CD14-positive monocyte (primary cell): ENCODE results near the gene TCF4. TPM values are rescaled to one million over a fixed set of nuclear protein-coding genes. Genes with fewer than 3 reads are reported as not detected.

Experiments used
- DNase-seq, 3 donors: peaks; one replicate each; pipeline ENCODE4 v3.0.0-alpha.2; 2011 to 2022
- H2AFZ ChIP-seq: 2 replicates; pipeline ENCODE4 v1.6.0; 2012; ENCODE audit warnings: mild to moderate bottlenecking, low read depth, low read length, inconsistent platforms; ENCODE audit not compliant: insufficient read depth, poor library complexity, severe bottlenecking
- H3K27ac ChIP-seq, 2 donors: 1 replicate in 1 of 2; 2 replicates in 1 of 2; pipeline ENCODE4 v1.5.1; 2012 to 2013; ENCODE audit warnings: low read length in 2 of 2, control low read depth in 1 of 2, inconsistent platforms in 1 of 2, low read depth in 1 of 2, mild to moderate bottlenecking in 1 of 2
- H3K27me3 ChIP-seq, 2 donors: one replicate each; pipeline versions ENCODE4 v1.6.0 to v1.6.1; 2011 to 2013; ENCODE audit warnings: low read length in 2 of 2; ENCODE audit not compliant: control insufficient read depth in 2 of 2, insufficient read depth in 2 of 2
- H3K36me3 ChIP-seq, 2 donors: replicated peaks in 1 of 2; 1 replicate in 1 of 2; 2 replicates in 1 of 2; pipeline versions ENCODE4 v1.5.1 to v1.6.1; 2012 to 2013; ENCODE audit warnings: low read length in 2 of 2, control low read depth in 1 of 2, inconsistent platforms in 1 of 2, mild to moderate bottlenecking in 1 of 2; ENCODE audit not compliant: insufficient read depth in 2 of 2, control insufficient read depth in 1 of 2
- H3K4me1 ChIP-seq, 2 donors: 1 replicate in 1 of 2; 2 replicates in 1 of 2; pipeline versions ENCODE4 v1.5.1 to v1.6.1; 2012 to 2013; ENCODE audit warnings: low read length in 2 of 2, control low read depth in 1 of 2, inconsistent platforms in 1 of 2, mild to moderate bottlenecking in 1 of 2, moderate library complexity in 1 of 2; ENCODE audit not compliant: insufficient read depth in 2 of 2, control insufficient read depth in 1 of 2
- H3K4me2 ChIP-seq: replicated peaks from 2 replicates; pipeline ENCODE3; 2012; ENCODE audit warnings: low read length, moderate library complexity, mild to moderate bottlenecking; ENCODE audit not compliant: poor library complexity, severe bottlenecking; ENCODE audit errors: extremely low read depth
- H3K4me3 ChIP-seq, 3 experiments: fragments of 200-600 bp in 1 of 3; sonication (generic) in 1 of 3; replicated peaks in 1 of 3; 1 replicate in 2 of 3; 2 replicates in 1 of 3; pipeline ENCODE4 v1.5.1; 2011 to 2013; ENCODE audit warnings: low read length in 3 of 3, mild to moderate bottlenecking in 3 of 3, control low read depth in 2 of 3, low read depth in 2 of 3, inconsistent platforms in 1 of 3, moderate library complexity in 1 of 3
- H3K79me2 ChIP-seq: 2 replicates; pipeline ENCODE4 v1.6.0; 2012; ENCODE audit warnings: mild to moderate bottlenecking, control low read depth, inconsistent platforms, low read length, moderate library complexity; ENCODE audit not compliant: insufficient read depth
- H3K9ac ChIP-seq: 2 replicates; pipeline ENCODE4 v1.6.0; 2017; ENCODE audit warnings: low read length, mild to moderate bottlenecking; ENCODE audit not compliant: insufficient read depth, poor library complexity, severe bottlenecking
- H3K9me3 ChIP-seq, 2 donors: replicated peaks in 1 of 2; 1 replicate in 1 of 2; 2 replicates in 1 of 2; pipeline versions ENCODE4 v1.5.1 to v1.6.1; 2012 to 2013; ENCODE audit warnings: low read length in 2 of 2, control low read depth in 1 of 2; ENCODE audit not compliant: control insufficient read depth in 1 of 2, insufficient read depth in 1 of 2
- H4K20me1 ChIP-seq: 2 replicates; pipeline ENCODE4 v1.6.0; 2012; ENCODE audit warnings: mild to moderate bottlenecking, low read length, control low read depth, moderate library complexity; ENCODE audit not compliant: insufficient read depth
- H3K27ac Mint-ChIP-seq, 7 donors: one replicate each; pipeline ENCODE4 v1.8.0; 2020; ENCODE audit warnings: mild to moderate bottlenecking in 7 of 7, mixed read lengths in 7 of 7, moderate library complexity in 6 of 7, inconsistent platforms in 2 of 7
- H3K27me3 Mint-ChIP-seq, 3 donors: one replicate each; pipeline ENCODE4 v1.8.0; 2021 to 2022; ENCODE audit warnings: low read depth in 3 of 3, mild to moderate bottlenecking in 3 of 3, mixed read lengths in 3 of 3, moderate library complexity in 3 of 3, inconsistent platforms in 1 of 3
- H3K36me3 Mint-ChIP-seq, 2 donors: one replicate each; pipeline ENCODE4 v1.8.0; 2020; ENCODE audit warnings: mixed read lengths in 2 of 2, inconsistent platforms in 1 of 2, mild to moderate bottlenecking in 1 of 2
- H3K4me1 Mint-ChIP-seq: one replicate; pipeline ENCODE4 v1.8.0; 2020; ENCODE audit warnings: mild to moderate bottlenecking, mixed read lengths
- H3K4me3 Mint-ChIP-seq, 2 donors: one replicate each; pipeline ENCODE4 v1.8.0; 2020; ENCODE audit warnings: mild to moderate bottlenecking in 2 of 2, mixed read lengths in 2 of 2, moderate library complexity in 1 of 2
- H3K9me3 Mint-ChIP-seq, 7 donors: one replicate each; pipeline ENCODE4 v1.8.0; 2020 to 2022; ENCODE audit warnings: mixed read lengths in 7 of 7, mild to moderate bottlenecking in 6 of 7, moderate library complexity in 6 of 7, inconsistent platforms in 2 of 7
- CTCF ChIP-seq: fragments of 200-600 bp; IDR thresholded peaks from one replicate; pipeline ENCODE4 v1.8.0; 2022; ENCODE audit warnings: antibody characterized with exemption, mild to moderate bottlenecking
- WGBS: methylation state at CpG from one replicate; pipeline ENCODE4 v1.1.5; 2013; ENCODE audit warnings: missing lambda C conversion rate; ENCODE audit not compliant: insufficient coverage; 5-methylcytosine and 5-hydroxymethylcytosine counted together
- intact Hi-C, 2 donors: fragments of 100-400 bp; cut with micrococcal nuclease; formaldehyde crosslinking; loops; one replicate each; pipeline versions ENCODE4 v1.15.0 to v1.15.1; 2023
- polyA plus RNA-seq, 3 donors: library from polyadenylated mRNA; depleted of rRNA in 1 of 3; unstranded in 2 of 3; stranded (reverse) in 1 of 3; fragments of 300-500 nt in 2 of 3; fragments of >200 nt in 1 of 3; fragmentation: Illumina TruSeq in 2 of 3; gene quantifications; 1 replicate in 2 of 3; 2 replicates in 1 of 3; pipeline ENCODE4 v1.2.3, GENCODE V29; 2012 to 2021

Gene TCF4
- polyA plus RNA-seq, 3 donors = 5.9 to 12.9 (median 10.7) TPM

DNA sequence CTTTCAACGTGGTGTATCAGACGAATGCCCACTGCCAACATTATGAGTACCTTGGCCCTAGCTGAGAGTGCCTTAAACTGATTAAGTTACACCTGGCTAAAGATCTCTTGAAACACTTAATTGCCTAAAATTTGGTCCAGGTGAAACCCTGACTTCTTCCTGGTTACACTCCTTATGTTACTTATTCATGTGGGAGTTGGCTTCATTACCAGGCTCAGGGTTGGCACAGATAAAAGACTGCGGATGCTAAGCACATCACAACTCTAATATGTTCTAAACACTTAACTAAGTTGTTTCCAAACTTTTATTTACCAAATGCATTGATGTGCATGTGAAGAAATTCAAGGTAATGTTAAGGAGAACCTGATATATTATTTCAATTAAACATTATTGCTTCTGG, 298.9 kb downstream of the TCF4 start:
- peaks cover 3% of the 10 kb centered on the region for H3K4me1 Mint-ChIP-seq
- no peaks in the 10 kb centered on the region for H3K36me3 Mint-ChIP-seq
- Histone ChIP-seq H3K36me3 (no peaks in the 10 kb centered on the region), H3K9me3 (no peaks in the 10 kb centered on the region), H2AFZ (no peak overlapping the region), H3K4me1 (no peaks in the 10 kb centered on the region), H4K20me1 (no peaks in the 10 kb centered on the region), H3K79me2 (no peaks in the 10 kb centered on the region), H3K27me3 (no peaks in the 10 kb centered on the region), H3K27ac (no peak overlapping the region), H3K4me2 (no peak overlapping the region), H3K9ac (no peak overlapping the region), H3K4me3 (no peak overlapping the region)
- 94% methylated on average over 2 of the region's 3 CpGs for WGBS
- no peak overlapping the region for H3K27ac Mint-ChIP-seq
- no peaks in the 10 kb centered on the region for H3K27me3 Mint-ChIP-seq
- intact Hi-C loops = no loop called here
- no peak overlapping the region for H3K4me3 Mint-ChIP-seq
- no peak for DNase-seq
- peaks cover 0 to under 1% (median 0%) of the 10 kb centered on the region in 7 donors for H3K9me3 Mint-ChIP-seq
- TF ChIP-seq CTCF = no peak

- no peak for DNase-seq
- no peaks in the 10 kb centered on the region for H3K4me1 ChIP-seq
- no peak overlapping the region for H3K9ac ChIP-seq
- H3K27ac ChIP-seq = no peak overlapping the region
- Mint-ChIP-seq H3K27ac (no peak overlapping the region), H3K36me3 (no peaks in the 10 kb centered on the region), H3K4me3 (no peak overlapping the region), H3K9me3 (peaks cover 0 to 2% (median 0%) of the 10 kb centered on the region in 7 donors), H3K27me3 (no peaks in the 10 kb centered on the region), H3K4me1 (peaks cover 3% of the 10 kb centered on the region)
- no peaks in the 10 kb centered on the region for H3K9me3 ChIP-seq
- TF ChIP-seq CTCF = no peak
- no peaks in the 10 kb centered on the region for H3K27me3 ChIP-seq
- no peaks in the 10 kb centered on the region for H4K20me1 ChIP-seq
- intact Hi-C loops = no loop called here
- no peak overlapping the region for H3K4me3 ChIP-seq
- WGBS = 100% methylated on average over 1 of the region's 10 CpGs
- no peak overlapping the region for H2AFZ ChIP-seq
- H3K36me3 ChIP-seq = no peaks in the 10 kb centered on the region
- no peak overlapping the region for H3K4me2 ChIP-seq
- no peaks in the 10 kb centered on the region for H3K79me2 ChIP-seq
These were observed 299.8 kb downstream of the TCF4 start for GRCh38 chr18:55287935-55288868.
